CD4-positive, CD25-positive, alpha-beta regulatory T cell (primary cell): Measurements from ENCODE around the gene BPNT1. TPM values are rescaled to one million over a fixed set of nuclear protein-coding genes. Genes with fewer than 3 reads are reported as not detected.
A peak's percentile ranks its signal among the peaks of the same experiment; 100 is the strongest.
"Not testable (repeated sequence)": the region's sequence is repeated elsewhere in the genome, so short reads cannot be mapped to it uniquely, and the experiment has no call there.

Experiments used
- ATAC-seq, 2 donors: fragments of 150-1000 bp; cut with Tn5 transposase; one replicate each; pipeline ENCODE4 v1.10.0; 2021; ENCODE audit warnings: low read depth in 2 of 2, moderate number of reproducible peaks in 2 of 2, moderate library complexity in 1 of 2
- DNase-seq, 3 donors: peaks; one replicate each; pipeline versions ENCODE4 v3.0.0 to v3.0.0-alpha.2; 2012 to 2022; ENCODE audit warnings: mixed read lengths in 1 of 3
- H3K27ac ChIP-seq: one replicate; pipeline ENCODE4 v1.7.0; 2013; ENCODE audit warnings: mild to moderate bottlenecking, low read length; ENCODE audit not compliant: insufficient read depth, poor library complexity, severe bottlenecking
- H3K27me3 ChIP-seq: one replicate; pipeline ENCODE4 v1.7.0; 2013; ENCODE audit warnings: low read length; ENCODE audit not compliant: control insufficient read depth, insufficient read depth
- H3K36me3 ChIP-seq: one replicate; pipeline ENCODE4 v1.7.0; 2013; ENCODE audit warnings: mild to moderate bottlenecking, low read length, moderate library complexity; ENCODE audit not compliant: control insufficient read depth, insufficient read depth
- H3K4me1 ChIP-seq: 2 replicates; pipeline ENCODE4 v1.7.0; 2013; ENCODE audit warnings: mild to moderate bottlenecking, low read length; ENCODE audit not compliant: insufficient read depth, control insufficient read depth, poor library complexity, severe bottlenecking
- H3K4me3 ChIP-seq: one replicate; pipeline ENCODE4 v1.7.0; 2013; ENCODE audit warnings: low read depth, mild to moderate bottlenecking, low read length, moderate library complexity
- H3K9me3 ChIP-seq, 2 experiments: 1 replicate in 1 of 2; 2 replicates in 1 of 2; pipeline ENCODE4 v1.7.0; 2013; ENCODE audit warnings: low read length in 2 of 2, mild to moderate bottlenecking in 1 of 2, moderate library complexity in 1 of 2; ENCODE audit not compliant: control insufficient read depth in 2 of 2
- H3K27ac Mint-ChIP-seq, 3 donors: one replicate each; pipeline ENCODE4 v1.8.0; 2020 to 2022; ENCODE audit warnings: mild to moderate bottlenecking in 3 of 3, mixed read lengths in 3 of 3, moderate library complexity in 2 of 3
- H3K27me3 Mint-ChIP-seq: one replicate; pipeline ENCODE4 v1.8.0; 2022; ENCODE audit warnings: mild to moderate bottlenecking, mixed read lengths
- H3K36me3 Mint-ChIP-seq: one replicate; pipeline ENCODE4 v1.8.0; 2020; ENCODE audit warnings: mixed read lengths
- H3K4me1 Mint-ChIP-seq, 4 donors: one replicate each; pipeline ENCODE4 v1.8.0; 2020 to 2022; ENCODE audit warnings: mixed read lengths in 4 of 4, mild to moderate bottlenecking in 1 of 4
- H3K4me3 Mint-ChIP-seq, 4 donors: one replicate each; pipeline ENCODE4 v1.8.0; 2020 to 2022; ENCODE audit warnings: mild to moderate bottlenecking in 4 of 4, mixed read lengths in 4 of 4, moderate library complexity in 3 of 4
- H3K9me3 Mint-ChIP-seq, 7 donors: one replicate each; pipeline ENCODE4 v1.8.0; 2020 to 2022; ENCODE audit warnings: mixed read lengths in 7 of 7, mild to moderate bottlenecking in 3 of 7, moderate library complexity in 2 of 7
- polyA plus RNA-seq, 4 donors: library from polyadenylated mRNA; unstranded; fragments of 300-500 nt; fragmentation: Illumina TruSeq; gene quantifications; one replicate each; pipeline ENCODE4 v1.2.3, GENCODE V29; 2021
- total RNA-seq: library from RNA; stranded (reverse); gene quantifications from one replicate; pipeline ENCODE4 v1.2.3, GENCODE V29; 2022

The BPNT1 gene
- total and polyA plus RNA-seq, 5 donors from 2014 or later, result 7.7 to 24.0 (median 15.8) TPM

DNA sequence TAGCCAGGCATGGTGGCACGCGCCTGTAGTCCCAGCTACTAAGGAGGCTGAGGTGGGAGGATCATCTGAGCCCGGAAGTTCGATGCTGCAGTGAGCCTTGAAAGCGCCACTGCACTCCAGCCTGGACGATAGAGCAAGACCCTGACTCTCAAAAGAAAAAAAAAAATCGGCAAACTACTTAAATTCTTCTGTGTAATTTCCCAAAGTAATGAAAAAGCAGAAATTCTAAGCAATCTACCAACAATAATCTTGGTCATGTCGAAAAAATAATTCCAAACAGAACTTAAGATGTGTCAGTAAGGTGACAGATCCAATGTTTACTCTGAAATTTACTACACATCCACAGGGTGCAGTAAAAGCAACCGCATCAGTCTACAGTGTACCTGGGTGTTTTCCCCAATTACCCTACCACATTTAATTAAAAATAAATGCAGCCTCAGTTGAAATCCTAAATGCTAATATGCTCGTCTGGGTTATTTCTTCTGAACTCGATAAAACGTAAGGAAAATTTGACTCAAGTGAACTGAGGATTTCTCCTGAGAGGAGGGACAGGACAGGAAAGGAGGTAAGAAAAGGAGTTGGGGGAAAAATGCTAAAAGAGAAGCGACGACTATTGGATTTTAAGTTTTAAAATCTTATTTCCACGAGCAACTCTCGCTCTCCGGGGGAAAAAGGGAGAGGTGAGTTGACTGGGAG is 44.1 kb downstream of the BPNT1 start:
- peak overlapping the region; percentile 95 to 97 (median 97) for H3K27ac Mint-ChIP-seq
- Histone ChIP-seq H3K4me3 (peak overlapping the region; percentile 98), H3K36me3 (no peaks in the 10 kb centered on the region), H3K27ac (peak overlapping the region; percentile 87), H3K9me3 (no peaks in the 10 kb centered on the region), H3K4me1 (peaks cover 19% of the 10 kb centered on the region), H3K27me3 (no peaks in the 10 kb centered on the region)
- no peaks in the 10 kb centered on the region for H3K27me3 Mint-ChIP-seq
- peak overlapping the region; percentile 93 to 94 (median 94) for H3K4me3 Mint-ChIP-seq
- H3K4me1 Mint-ChIP-seq, result peaks cover 6 to 54% (median 33%) of the 10 kb centered on the region in 4 donors
- no peaks in the 10 kb centered on the region for H3K9me3 Mint-ChIP-seq
- H3K36me3 Mint-ChIP-seq, result no peaks in the 10 kb centered on the region
- DNase-seq (peak in 2 of 3 donors; percentile 10 to 48), ATAC-seq (no peak)

GRCh38 chr1:220044678-220045355 is 44.8 kb downstream of the BPNT1 start:
- Histone ChIP-seq H3K4me1 (peaks cover 19% of the 10 kb centered on the region), H3K27me3 (no peaks in the 10 kb centered on the region), H3K27ac (peak overlapping the region; percentile 87), H3K36me3 (peaks cover 6% of the 10 kb centered on the region), H3K4me3 (peak overlapping the region; percentile 98), H3K9me3 (no peaks in the 10 kb centered on the region)
- Mint-ChIP-seq H3K9me3 (no peaks in the 10 kb centered on the region), H3K36me3 (no peaks in the 10 kb centered on the region), H3K4me3 (peak overlapping the region; percentile 93 to 94 (median 94)), H3K27me3 (no peaks in the 10 kb centered on the region), H3K27ac (peak overlapping the region; percentile 95 to 97 (median 97)), H3K4me1 (peaks cover 6 to 54% (median 33%) of the 10 kb centered on the region in 4 donors)
- ATAC-seq (no peak), DNase-seq (no peak)

- H3K9me3 ChIP-seq, result no peaks in the 10 kb centered on the region
- DNase-seq (no peak), ATAC-seq (no peak)
- H3K4me1 Mint-ChIP-seq, result peaks cover 6 to 60% (median 37%) of the 10 kb centered on the region in 4 donors
- peak overlapping the region in 2 of 3 donors; percentile 36 to 70 for H3K27ac Mint-ChIP-seq
- H3K4me3 Mint-ChIP-seq, result peak overlapping the region in 2 of 4 donors; percentile 87 to 94
- no peaks in the 10 kb centered on the region for H3K27me3 Mint-ChIP-seq
- no peaks in the 10 kb centered on the region for H3K27me3 ChIP-seq
- H3K4me1 ChIP-seq, result peaks cover 19% of the 10 kb centered on the region
- H3K9me3 Mint-ChIP-seq, result no peaks in the 10 kb centered on the region
- peaks cover 6% of the 10 kb centered on the region for H3K36me3 Mint-ChIP-seq
- no peak overlapping the region for H3K27ac ChIP-seq
- H3K36me3 ChIP-seq, result peaks cover 15% of the 10 kb centered on the region
- peak overlapping the region; percentile 52 for H3K4me3 ChIP-seq
Measured at GRCh38 chr1:220043646-220044045, 45.9 kb downstream of the BPNT1 start.

GRCh38 chr1:220040028-220040596 is 49.5 kb downstream of the BPNT1 start:
- Histone ChIP-seq H3K9me3 (no peaks in the 10 kb centered on the region), H3K36me3 (peaks cover 21% of the 10 kb centered on the region), H3K27me3 (no peaks in the 10 kb centered on the region), H3K4me1 (peaks cover 14% of the 10 kb centered on the region), H3K27ac (no peak overlapping the region), H3K4me3 (no peak overlapping the region)
- no peaks in the 10 kb centered on the region for H3K9me3 Mint-ChIP-seq
- ATAC-seq (no peak), DNase-seq (peak in 1 of 3 donors; percentile 16)
- H3K27me3 Mint-ChIP-seq, result no peaks in the 10 kb centered on the region
- no peak overlapping the region for H3K4me3 Mint-ChIP-seq
- H3K4me1 Mint-ChIP-seq, result peaks cover 11 to 65% (median 43%) of the 10 kb centered on the region in 4 donors
- peaks cover 18% of the 10 kb centered on the region for H3K36me3 Mint-ChIP-seq
- H3K27ac Mint-ChIP-seq, result peak overlapping the region in 1 of 3 donors; percentile 82

DNA sequence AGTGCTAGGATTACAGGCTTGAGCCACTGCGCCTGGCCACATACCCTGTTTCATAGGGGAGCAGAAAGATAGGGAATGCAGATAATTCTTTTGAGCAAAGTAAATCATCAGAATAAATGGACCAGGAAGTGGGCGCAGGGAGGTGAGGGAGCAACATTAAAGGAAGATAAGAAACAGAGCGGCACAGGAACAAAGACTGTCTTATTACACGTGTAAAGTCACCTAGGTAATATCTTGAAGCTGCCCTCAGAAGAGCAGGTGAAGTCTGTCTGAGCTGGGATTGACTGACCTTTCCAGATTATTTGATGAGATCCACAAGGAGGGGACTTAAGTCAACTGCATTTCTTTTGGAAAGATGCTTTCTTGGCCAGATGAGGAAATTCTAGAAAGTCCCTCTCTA is 50.9 kb downstream of the BPNT1 start:
- Mint-ChIP-seq H3K36me3 (peaks cover 28% of the 10 kb centered on the region), H3K4me1 (peaks cover 8 to 55% (median 37%) of the 10 kb centered on the region in 4 donors), H3K9me3 (no peaks in the 10 kb centered on the region), H3K27me3 (no peaks in the 10 kb centered on the region), H3K4me3 (peak overlapping the region in 2 of 4 donors; percentile 25 to 33), H3K27ac (peak overlapping the region in 1 of 3 donors; percentile 9)
- no peak overlapping the region for H3K4me3 ChIP-seq
- no peaks in the 10 kb centered on the region for H3K9me3 ChIP-seq
- ATAC-seq (no peak), DNase-seq (no peak)
- H3K36me3 ChIP-seq, result peaks cover 35% of the 10 kb centered on the region
- no peak overlapping the region for H3K27ac ChIP-seq
- no peaks in the 10 kb centered on the region for H3K27me3 ChIP-seq
- H3K4me1 ChIP-seq, result peaks cover 3% of the 10 kb centered on the region

GRCh38 chr1:220037810-220038209 is 51.8 kb downstream of the BPNT1 start:
- not testable (repeated sequence) for H3K27me3 Mint-ChIP-seq
- H3K27ac Mint-ChIP-seq, result peak overlapping the region in 1 of 3 donors; percentile 39

DNA sequence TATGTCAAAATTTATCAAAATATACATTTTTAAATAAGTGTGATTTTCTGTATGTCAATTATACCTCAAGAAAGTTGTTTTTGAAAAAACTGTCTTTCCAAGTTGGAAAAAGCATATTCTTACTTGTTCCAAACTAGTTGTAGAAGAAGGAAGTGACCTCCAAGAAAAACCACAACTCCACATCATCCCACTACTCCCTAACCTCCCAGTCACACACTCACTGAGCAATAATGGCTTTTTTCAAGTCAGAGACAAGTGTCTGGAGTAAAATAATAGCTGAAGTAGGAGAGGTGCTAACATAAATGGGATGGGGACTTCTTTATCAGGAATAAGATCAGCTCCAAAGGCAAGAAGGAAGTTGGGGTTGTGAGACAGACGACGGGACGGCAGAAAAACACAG is 56.7 kb downstream of the BPNT1 start:
- Histone ChIP-seq H3K9me3 (no peaks in the 10 kb centered on the region), H3K4me1 (peaks cover 3% of the 10 kb centered on the region), H3K27me3 (no peaks in the 10 kb centered on the region), H3K4me3 (no peak overlapping the region), H3K36me3 (peaks cover 69% of the 10 kb centered on the region), H3K27ac (no peak overlapping the region)
- ATAC-seq (no peak), DNase-seq (no peak)
- Mint-ChIP-seq H3K27me3 (no peaks in the 10 kb centered on the region), H3K9me3 (no peaks in the 10 kb centered on the region), H3K4me1 (peaks cover 12 to 22% (median 18%) of the 10 kb centered on the region in 4 donors), H3K27ac (no peak overlapping the region), H3K36me3 (peaks cover 45% of the 10 kb centered on the region), H3K4me3 (no peak overlapping the region)

More at GRCh38 chr1:220037810-220038209, 51.8 kb downstream of the BPNT1 start:
- H3K4me1 ChIP-seq, H3K27ac ChIP-seq, H3K9me3 Mint-ChIP-seq, H3K4me3 ChIP-seq, H3K9me3 ChIP-seq, H3K27me3 ChIP-seq: not testable (repeated sequence)
- Mint-ChIP-seq H3K4me1 (peaks cover 4 to 48% (median 31%) of the 10 kb centered on the region in 4 donors), H3K36me3 (peaks cover 33% of the 10 kb centered on the region), H3K4me3 (peak overlapping the region in 1 of 4 donors; percentile 4)
- ATAC-seq (peak in 1 of 2 donors; percentile 34), DNase-seq (peak in 1 of 3 donors; percentile 39)
- peaks cover 44% of the 10 kb centered on the region for H3K36me3 ChIP-seq
